Neural progenitor cell (in vitro differentiated cells): ENCODE results near the gene MSH3. TPM values are rescaled to one million over a fixed set of nuclear protein-coding genes. Genes with fewer than 3 reads are reported as not detected.

ENCODE experiments used
- DNase-seq: peaks from one replicate; pipeline ENCODE4 v3.0.0-alpha.2; 2016; ENCODE audit warnings: low spot score
- H2AFZ ChIP-seq: fragments of 200-600 bp; sonication (generic); replicated peaks from 2 replicates; pipeline ENCODE4 v1.6.1; 2016; ENCODE audit warnings: antibody characterized with exemption
- H3F3A ChIP-seq: fragments of 200-600 bp; sonication (generic); 2 replicates; pipeline ENCODE4 v1.6.1; 2016; ENCODE audit warnings: antibody characterized with exemption, low read depth
- H3K27ac ChIP-seq: fragments of 200-600 bp; sonication (generic); 2 replicates; pipeline ENCODE4 v1.5.1; 2016; ENCODE audit warnings: mild to moderate bottlenecking
- H3K27me3 ChIP-seq: fragments of 200-600 bp; sonication (generic); 2 replicates; pipeline ENCODE4 v1.6.1; 2016; ENCODE audit warnings: mild to moderate bottlenecking, moderate library complexity
- H3K36me3 ChIP-seq: fragments of 200-600 bp; sonication (generic); 2 replicates; pipeline ENCODE4 v1.5.1; 2016
- H3K4me1 ChIP-seq: fragments of 200-600 bp; sonication (generic); 2 replicates; pipeline ENCODE4 v1.6.1; 2016; ENCODE audit warnings: mixed run types
- H3K4me2 ChIP-seq: fragments of 200-600 bp; sonication (generic); 2 replicates; pipeline ENCODE4 v1.6.1; 2016
- H3K4me3 ChIP-seq: fragments of 200-600 bp; sonication (generic); 2 replicates; pipeline ENCODE4 v1.5.1; 2016
- H3K79me2 ChIP-seq: fragments of 200-600 bp; sonication (generic); 2 replicates; pipeline ENCODE4 v1.6.1; 2016; ENCODE audit warnings: low read depth
- H3K9ac ChIP-seq: fragments of 200-600 bp; sonication (generic); 2 replicates; pipeline ENCODE4 v1.6.1; 2016
- H3K9me3 ChIP-seq: fragments of 200-600 bp; sonication (generic); 2 replicates; pipeline ENCODE4 v1.5.1; 2016; ENCODE audit warnings: low read depth
- H4K20me1 ChIP-seq: fragments of 200-600 bp; sonication (generic); 2 replicates; pipeline ENCODE4 v1.6.1; 2016; ENCODE audit warnings: low read depth
- H3K27ac Mint-ChIP-seq: 3 replicates; pipeline ENCODE4 v1.8.0; 2021; ENCODE audit warnings: mixed read lengths
- H3K27me3 Mint-ChIP-seq: 2 replicates; pipeline ENCODE4 v1.8.0; 2022; ENCODE audit warnings: low read depth, mild to moderate bottlenecking, inconsistent platforms, moderate library complexity, mixed read lengths; ENCODE audit not compliant: insufficient read depth
- H3K36me3 Mint-ChIP-seq: 3 replicates; pipeline ENCODE4 v1.8.0; 2021; ENCODE audit warnings: mixed read lengths
- H3K4me1 Mint-ChIP-seq: 3 replicates; pipeline ENCODE4 v1.8.0; 2021; ENCODE audit warnings: mixed read lengths
- H3K4me3 Mint-ChIP-seq: 3 replicates; pipeline ENCODE4 v1.8.0; 2021; ENCODE audit warnings: mild to moderate bottlenecking, moderate library complexity, mixed read lengths
- H3K9me3 Mint-ChIP-seq: 3 replicates; pipeline ENCODE4 v1.8.0; 2020; ENCODE audit warnings: mixed read lengths
- CTCF ChIP-seq: fragments of 200-600 bp; sonication (generic); IDR thresholded peaks from 2 replicates; pipeline ENCODE4 v1.5.1; 2017; ENCODE audit warnings: antibody characterized with exemption, mild to moderate bottlenecking
- EZH2 ChIP-seq: fragments of 200-600 bp; sonication (generic); IDR thresholded peaks from 2 replicates; pipeline ENCODE4 v1.6.1; 2017; ENCODE audit warnings: antibody characterized with exemption, mild to moderate bottlenecking, moderate library complexity
- EZH2phosphoT487 ChIP-seq: fragments of 200-600 bp; sonication (generic); IDR thresholded peaks from 2 replicates; pipeline ENCODE4 v1.6.1; 2017; ENCODE audit warnings: antibody characterized with exemption
- total RNA-seq: library from RNA; depleted of rRNA; stranded (reverse); fragments of >200 nt; gene quantifications from 2 replicates; pipeline ENCODE4 v1.2.3, GENCODE V29; 2015; ENCODE audit warnings: low replicate concordance

The MSH3 gene
- total RNA-seq, 1 donor from 2014 or later, result 26.1 TPM

GRCh38 chr5:80608731-80609130, 45.7 kb upstream of the MSH3 start:
- no peak for DNase-seq
- H3K4me2 ChIP-seq, result no peak overlapping the region
- no peak for TF ChIP-seq CTCF
- no peak for TF ChIP-seq EZH2
- no peak for TF ChIP-seq EZH2phosphoT487
- no peaks in the 10 kb centered on the region for H3K79me2 ChIP-seq
- no peak overlapping the region for H3K27ac ChIP-seq
- peaks cover 1% of the 10 kb centered on the region for H3F3A ChIP-seq
- no peaks in the 10 kb centered on the region for H3K9me3 ChIP-seq
- Mint-ChIP-seq H3K27ac (no peak overlapping the region), H3K9me3 (no peaks in the 10 kb centered on the region), H3K4me1 (no peaks in the 10 kb centered on the region), H3K27me3 (peaks cover 2% of the 10 kb centered on the region), H3K4me3 (no peak overlapping the region), H3K36me3 (peaks cover 3% of the 10 kb centered on the region)
- no peaks in the 10 kb centered on the region for H3K36me3 ChIP-seq
- peaks cover 2% of the 10 kb centered on the region for H3K4me1 ChIP-seq
- no peak overlapping the region for H2AFZ ChIP-seq
- H4K20me1 ChIP-seq, result no peaks in the 10 kb centered on the region
- H3K9ac ChIP-seq, result no peak overlapping the region
- H3K4me3 ChIP-seq, result no peak overlapping the region
- H3K27me3 ChIP-seq, result no peaks in the 10 kb centered on the region

- TF ChIP-seq EZH2phosphoT487, result no peak
- no peak for TF ChIP-seq CTCF
- TF ChIP-seq EZH2, result no peak
- Histone ChIP-seq H3K9ac (no peak overlapping the region), H3F3A (peaks cover 11% of the 10 kb centered on the region), H2AFZ (no peak overlapping the region), H3K9me3 (no peaks in the 10 kb centered on the region), H3K4me1 (peaks cover 11% of the 10 kb centered on the region), H3K36me3 (no peaks in the 10 kb centered on the region), H4K20me1 (no peaks in the 10 kb centered on the region), H3K4me2 (no peak overlapping the region), H3K27me3 (no peaks in the 10 kb centered on the region), H3K27ac (no peak overlapping the region), H3K79me2 (no peaks in the 10 kb centered on the region), H3K4me3 (no peak overlapping the region)
- no peaks in the 10 kb centered on the region for H3K9me3 Mint-ChIP-seq
- H3K36me3 Mint-ChIP-seq, result peaks cover 3% of the 10 kb centered on the region
- H3K27me3 Mint-ChIP-seq, result peaks cover 2% of the 10 kb centered on the region
- no peak overlapping the region for H3K4me3 Mint-ChIP-seq
- DNase-seq, result no peak
- peaks cover 1% of the 10 kb centered on the region for H3K4me1 Mint-ChIP-seq
- H3K27ac Mint-ChIP-seq, result no peak overlapping the region
Measured at GRCh38 chr5:80609692-80610091, 44.8 kb upstream of the MSH3 start.

- H3K4me1 Mint-ChIP-seq, result peaks cover 25% of the 10 kb centered on the region
Measured at GRCh38 chr5:80615266-80615914, 39.1 kb upstream of the MSH3 start.

More at GRCh38 chr5:80615266-80615914, 39.1 kb upstream of the MSH3 start:
- H3K9me3 ChIP-seq, result no peaks in the 10 kb centered on the region
- H3K9ac ChIP-seq, result no peak overlapping the region
- peak overlapping the region; percentile 92 for H3K27ac ChIP-seq
- H3K4me2 ChIP-seq, result peak overlapping the region; percentile 75
- peaks cover 33% of the 10 kb centered on the region for H3K4me1 ChIP-seq
- H3K27me3 Mint-ChIP-seq, result peaks cover 2% of the 10 kb centered on the region
- no peaks in the 10 kb centered on the region for H3K9me3 Mint-ChIP-seq
- no peak overlapping the region for H2AFZ ChIP-seq
- peak overlapping the region; percentile 81 for H3K27ac Mint-ChIP-seq
- no peaks in the 10 kb centered on the region for H3K79me2 ChIP-seq
- TF ChIP-seq CTCF (no peak), EZH2phosphoT487 (no peak), EZH2 (no peak)
- H3K27me3 ChIP-seq, result no peaks in the 10 kb centered on the region
- H3K36me3 ChIP-seq, result no peaks in the 10 kb centered on the region
- peak overlapping the region; percentile 74 for H3K4me3 Mint-ChIP-seq
- peaks cover 10% of the 10 kb centered on the region for H3K36me3 Mint-ChIP-seq
- DNase-seq, result peak; percentile 90
- no peaks in the 10 kb centered on the region for H4K20me1 ChIP-seq
- peaks cover 31% of the 10 kb centered on the region for H3F3A ChIP-seq
- H3K4me3 ChIP-seq, result peak overlapping the region; percentile 29
